ENCODE results near the gene PSPN.

Gene PSPN

GRCh38 chr19:6418562-6418932 is 42.8 kb upstream of the PSPN start:
- ChIA-PET POLR2A (no interaction called here), CTCF (no interaction called here)
- no peak for DNase-seq (ENCODE audit: low read depth, low spot score)
- no peak for TF ChIP-seq CTCF (IDR thresholded peaks at IDR 0.05; ENCODE audit: insufficient read depth, low read length, missing control alignments)
- no peak overlapping the region for H3K4me3 ChIP-seq (ENCODE audit: low read depth, low read length)

GRCh38 chr19:6417713-6418561 is 42.2 kb upstream of the PSPN start:
- TF ChIP-seq CTCF (IDR thresholded peaks at IDR 0.05; ENCODE audit: insufficient read depth, low read length, missing control alignments) = peak; percentile 54
- DNase-seq (ENCODE audit: low read depth, low spot score) = no peak
- CTCF ChIA-PET = no interaction called here
- H3K4me3 ChIP-seq (ENCODE audit: low read depth, low read length) = no peak overlapping the region
- POLR2A ChIA-PET = no interaction called here

GRCh38 chr19:6416658-6417405 is 41.1 kb upstream of the PSPN start:
- ChIA-PET POLR2A (no interaction called here), CTCF (no interaction called here)
- H3K4me3 ChIP-seq (ENCODE audit: low read depth, low read length) = no peak overlapping the region
- no peak for TF ChIP-seq CTCF (IDR thresholded peaks at IDR 0.05; ENCODE audit: insufficient read depth, low read length, missing control alignments)
- DNase-seq (ENCODE audit: low read depth, low spot score) = no peak

GRCh38 chr19:6415591-6416190 is 40.0 kb upstream of the PSPN start:
- ChIA-PET POLR2A (no interaction called here), CTCF (no interaction called here)

GRCh38 chr19:6414793-6415590 is 39.3 kb upstream of the PSPN start:
- ChIA-PET CTCF (no interaction called here), POLR2A (no interaction called here)
- no peak overlapping the region for H3K4me3 ChIP-seq (ENCODE audit: low read depth, low read length)

More at GRCh38 chr19:6415591-6416190, 40.0 kb upstream of the PSPN start:
- no peak for TF ChIP-seq CTCF (IDR thresholded peaks at IDR 0.05; ENCODE audit: insufficient read depth, low read length, missing control alignments)
- DNase-seq (ENCODE audit: low read depth, low spot score) = no peak
- no peak overlapping the region for H3K4me3 ChIP-seq (ENCODE audit: low read depth, low read length)

More at GRCh38 chr19:6414793-6415590, 39.3 kb upstream of the PSPN start:
- DNase-seq (ENCODE audit: low read depth, low spot score) = no peak
- TF ChIP-seq CTCF (IDR thresholded peaks at IDR 0.05; ENCODE audit: insufficient read depth, low read length, missing control alignments) = no peak
